ENCODE data around the gene TEAD1.

The TEAD1 gene

DNA sequence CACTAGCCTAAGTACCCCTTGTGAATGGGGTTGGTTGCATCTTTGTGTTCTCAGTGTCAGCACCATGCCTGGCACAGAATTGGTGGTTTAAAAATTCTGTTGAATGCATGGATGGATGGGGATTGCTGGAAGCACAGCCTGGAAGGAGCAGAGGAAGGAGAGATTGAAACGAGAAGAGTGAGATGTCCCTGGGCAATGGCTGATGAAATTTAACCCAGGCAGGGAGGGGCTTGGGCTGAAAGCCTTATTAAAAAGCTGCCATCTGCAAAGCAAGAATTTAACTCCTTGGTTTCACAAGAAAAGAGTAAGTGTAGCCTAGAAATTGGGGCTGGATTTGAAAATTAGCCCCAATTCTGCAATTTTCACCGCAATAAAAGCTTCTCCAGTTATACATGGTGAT, 126.7 kb downstream of the TEAD1 start:
- TF ChIP-seq, protein P1, sequence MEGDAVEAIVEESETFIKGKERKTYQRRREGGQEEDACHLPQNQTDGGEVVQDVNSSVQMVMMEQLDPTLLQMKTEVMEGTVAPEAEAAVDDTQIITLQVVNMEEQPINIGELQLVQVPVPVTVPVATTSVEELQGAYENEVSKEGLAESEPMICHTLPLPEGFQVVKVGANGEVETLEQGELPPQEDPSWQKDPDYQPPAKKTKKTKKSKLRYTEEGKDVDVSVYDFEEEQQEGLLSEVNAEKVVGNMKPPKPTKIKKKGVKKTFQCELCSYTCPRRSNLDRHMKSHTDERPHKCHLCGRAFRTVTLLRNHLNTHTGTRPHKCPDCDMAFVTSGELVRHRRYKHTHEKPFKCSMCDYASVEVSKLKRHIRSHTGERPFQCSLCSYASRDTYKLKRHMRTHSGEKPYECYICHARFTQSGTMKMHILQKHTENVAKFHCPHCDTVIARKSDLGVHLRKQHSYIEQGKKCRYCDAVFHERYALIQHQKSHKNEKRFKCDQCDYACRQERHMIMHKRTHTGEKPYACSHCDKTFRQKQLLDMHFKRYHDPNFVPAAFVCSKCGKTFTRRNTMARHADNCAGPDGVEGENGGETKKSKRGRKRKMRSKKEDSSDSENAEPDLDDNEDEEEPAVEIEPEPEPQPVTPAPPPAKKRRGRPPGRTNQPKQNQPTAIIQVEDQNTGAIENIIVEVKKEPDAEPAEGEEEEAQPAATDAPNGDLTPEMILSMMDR (IDR thresholded peaks at IDR 0.05; ENCODE audit: insufficient read depth, missing control alignments): no peak
- FAIRE-seq: no peak
- no peak for DNase-seq (ENCODE audit: insufficient read length, low spot score)

DNA sequence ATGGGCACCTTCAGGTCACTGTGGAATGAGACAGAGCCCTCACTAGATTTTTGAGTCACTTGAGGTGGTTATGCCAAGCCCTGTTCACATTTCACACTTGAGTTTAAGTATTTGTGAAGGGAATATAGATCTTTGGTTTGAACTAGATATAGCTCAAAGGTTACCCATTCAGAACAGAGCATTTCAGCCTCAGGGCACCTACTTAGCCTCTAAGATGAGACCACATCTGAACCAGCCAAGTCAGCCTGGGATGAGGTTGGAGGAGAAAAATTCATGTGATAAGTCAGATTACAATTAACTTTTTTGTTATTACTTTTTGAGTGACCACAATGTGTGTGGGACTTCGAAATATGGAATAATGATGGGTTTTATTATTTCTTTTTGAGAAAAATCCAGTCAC, 127.8 kb downstream of the TEAD1 start:
- no peak for FAIRE-seq

DNA sequence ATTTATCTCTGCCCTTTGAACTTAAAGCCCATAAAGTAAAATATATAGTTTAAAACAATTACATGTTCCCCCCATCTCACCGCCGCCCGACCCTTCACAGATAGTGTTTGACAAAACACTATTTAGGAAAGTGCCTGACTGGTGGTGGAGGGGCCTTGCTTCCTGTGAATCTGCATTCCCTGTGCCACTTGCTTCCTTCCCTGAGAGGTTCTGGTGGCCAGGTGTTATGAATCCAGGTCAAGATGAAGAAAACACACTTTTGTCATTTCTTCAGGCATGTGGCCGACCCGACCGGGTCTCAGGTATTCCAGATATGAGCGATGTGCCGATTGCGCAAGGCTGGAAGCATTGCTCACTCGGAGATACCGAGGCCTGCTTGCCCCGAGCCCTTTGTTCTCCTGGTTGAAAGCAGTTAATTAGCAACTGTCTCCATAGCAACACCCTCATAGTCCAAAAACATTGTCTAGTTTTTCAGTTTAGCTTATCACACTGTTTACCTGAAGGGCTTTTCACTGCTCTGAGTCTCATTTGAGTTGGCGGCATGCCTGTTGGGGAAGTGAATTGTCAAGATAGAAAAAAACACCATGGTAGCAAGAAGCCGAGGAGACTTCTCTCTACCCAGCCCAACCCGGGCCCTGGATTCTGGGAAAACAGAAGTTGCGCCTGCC, 128.3 kb downstream of the TEAD1 start:
- DNase-seq (ENCODE audit: insufficient read length, low spot score) (no peak), FAIRE-seq (no peak)
- TF ChIP-seq, protein P1 (IDR thresholded peaks at IDR 0.05; ENCODE audit: insufficient read depth, missing control alignments): no peak

More for the DNA sequence above, 127.8 kb downstream of the TEAD1 start:
- TF ChIP-seq, protein P1 (IDR thresholded peaks at IDR 0.05; ENCODE audit: insufficient read depth, missing control alignments): no peak
- no peak for DNase-seq (ENCODE audit: insufficient read length, low spot score)

DNA sequence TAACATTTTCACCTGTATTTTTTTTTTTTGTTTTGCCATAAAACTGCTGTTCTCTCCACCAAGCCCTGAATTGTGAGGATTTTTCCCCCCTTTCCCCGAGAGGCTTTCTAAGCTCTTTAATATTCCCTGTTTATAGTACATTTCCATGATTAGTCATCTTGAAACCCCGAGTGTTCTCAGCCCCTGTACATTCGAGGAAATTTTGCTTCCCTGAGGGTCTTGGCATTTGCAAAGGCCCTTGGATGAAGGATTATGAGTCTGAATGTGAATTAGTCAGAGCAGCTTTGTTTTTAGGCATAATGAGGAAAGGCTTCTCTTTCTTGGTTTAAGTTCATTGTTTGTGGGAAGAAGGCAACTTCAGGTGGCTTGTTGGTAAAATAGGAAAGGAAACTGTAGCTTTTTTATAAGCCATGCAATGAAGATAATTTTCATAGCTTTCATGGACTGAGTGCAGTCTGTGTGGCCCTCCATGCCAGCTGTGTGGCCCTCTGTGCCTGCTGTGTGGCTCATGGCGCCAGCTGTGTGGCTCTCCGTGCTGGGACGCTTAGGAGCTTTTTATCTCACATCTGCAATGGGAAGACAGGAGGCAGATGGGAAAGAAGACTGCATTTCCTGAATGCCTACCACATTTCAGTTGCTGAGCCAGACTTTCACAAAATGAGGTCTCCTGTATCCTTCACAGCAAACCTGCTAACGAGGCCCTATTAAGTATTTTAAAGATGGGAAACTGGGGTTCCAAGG, 129.0 kb downstream of the TEAD1 start:
- TF ChIP-seq, protein P1 (IDR thresholded peaks at IDR 0.05; ENCODE audit: insufficient read depth, missing control alignments): no peak
- DNase-seq (ENCODE audit: insufficient read length, low spot score) (no peak), FAIRE-seq (no peak)

DNA sequence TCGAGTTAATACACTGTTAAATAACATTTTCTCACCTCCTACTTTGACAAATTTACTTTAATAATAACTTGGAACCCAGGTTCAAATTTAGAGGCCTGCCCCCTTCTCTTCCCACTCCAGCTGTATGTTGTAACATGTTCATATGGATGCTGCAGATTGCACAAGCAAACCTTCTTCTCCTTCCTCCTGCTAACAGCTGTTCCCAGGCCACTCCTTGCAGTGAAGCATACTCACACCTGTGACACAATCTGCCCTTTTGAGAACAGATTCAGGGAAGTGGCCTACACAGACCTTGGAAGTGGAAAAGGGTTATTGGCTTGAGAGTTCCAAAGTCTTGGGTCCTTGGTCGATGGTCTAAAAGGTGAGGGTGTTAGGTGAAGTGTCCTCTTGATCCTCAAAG, 131.9 kb downstream of the TEAD1 start:
- no peak for FAIRE-seq
- no peak for DNase-seq (ENCODE audit: insufficient read length, low spot score)

DNA sequence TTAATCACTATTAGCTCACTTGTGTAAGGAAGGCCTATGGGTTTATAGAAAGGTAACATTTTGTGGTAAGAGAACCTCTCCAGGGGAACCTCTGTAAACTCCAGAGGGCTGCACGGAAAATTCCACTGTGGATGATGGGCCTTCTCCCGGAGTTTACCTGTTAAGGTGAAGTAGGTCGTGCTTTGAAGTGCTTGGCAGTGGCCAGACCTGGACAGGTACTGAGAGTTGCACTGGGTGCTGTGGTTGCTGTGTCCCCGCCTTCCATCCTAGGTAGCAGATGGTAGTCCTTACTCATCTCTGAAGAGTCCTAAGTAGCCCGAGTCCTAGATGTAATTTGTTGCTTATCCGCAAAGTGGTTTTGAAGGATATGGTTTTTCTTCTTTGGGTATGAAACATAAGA, 133.4 kb downstream of the TEAD1 start:
- FAIRE-seq (no peak), DNase-seq (ENCODE audit: insufficient read length, low spot score) (no peak)
- TF ChIP-seq, protein P1 (IDR thresholded peaks at IDR 0.05; ENCODE audit: insufficient read depth, missing control alignments): no peak

More for the DNA sequence above, 131.9 kb downstream of the TEAD1 start:
- TF ChIP-seq, protein P1 (IDR thresholded peaks at IDR 0.05; ENCODE audit: insufficient read depth, missing control alignments): no peak

DNA sequence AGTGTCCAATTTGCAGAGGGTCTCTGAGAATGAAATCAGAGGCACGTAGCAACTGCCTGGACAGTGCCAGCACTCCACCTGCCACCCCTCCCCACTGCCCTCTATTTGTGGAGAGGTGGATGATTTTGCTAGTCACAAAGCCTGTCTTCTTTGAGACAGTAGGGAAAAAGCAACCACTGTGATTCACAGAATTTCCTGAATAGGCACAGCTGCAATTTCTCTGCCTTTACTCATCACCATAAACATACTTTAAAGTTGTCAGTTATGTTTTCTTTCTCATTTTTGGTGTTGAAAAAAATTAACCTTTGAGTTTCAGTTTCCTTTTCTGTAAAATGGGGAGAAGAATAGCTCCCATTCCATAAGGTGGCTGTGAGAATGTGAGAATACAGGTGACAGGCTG, 134.3 kb downstream of the TEAD1 start:
- FAIRE-seq (no peak), DNase-seq (ENCODE audit: insufficient read length, low spot score) (no peak)
- TF ChIP-seq, protein P1 (IDR thresholded peaks at IDR 0.05; ENCODE audit: insufficient read depth, missing control alignments): no peak
